Left lung (tissue), 10 donors: ENCODE measurements around the gene DIP2A. TPM values are rescaled to one million over a fixed set of nuclear protein-coding genes. Genes with fewer than 3 reads are reported as not detected.

Experiments
- ATAC-seq: fragments of 200-7000 bp; cut with Tn5 transposase; one replicate; pipeline ENCODE4 v1.9.1; 2020; ENCODE audit warnings: moderate library complexity
- DNase-seq, 4 donors: peaks; one replicate each; pipeline ENCODE4 v3.0.0-alpha.2; 2013 to 2020
- H3K27ac ChIP-seq, 2 donors: fragments of 200-600 bp; sonication (generic) in 1 of 2; one replicate each; pipeline versions ENCODE4 v1.5.0 to v1.8.0; 2020 to 2021
- H3K27me3 ChIP-seq, 2 donors: fragments of 200-600 bp; sonication (generic) in 1 of 2; one replicate each; pipeline versions ENCODE4 v1.5.0 to v1.8.0; 2020 to 2021
- H3K36me3 ChIP-seq, 2 donors: fragments of 200-600 bp; sonication (generic) in 1 of 2; one replicate each; pipeline versions ENCODE4 v1.5.0 to v1.8.0; 2020 to 2021
- H3K4me1 ChIP-seq, 2 donors: fragments of 200-600 bp; one replicate each; pipeline ENCODE4 v1.8.0; 2021
- H3K4me3 ChIP-seq, 2 donors: fragments of 200-600 bp; sonication (generic) in 1 of 2; one replicate each; pipeline versions ENCODE4 v1.5.0 to v1.8.0; 2020 to 2021; ENCODE audit warnings: mild to moderate bottlenecking in 1 of 2
- H3K9me3 ChIP-seq, 2 donors: fragments of 200-600 bp; sonication (generic) in 1 of 2; one replicate each; pipeline versions ENCODE4 v1.5.0 to v1.8.0; 2020 to 2021
- intact Hi-C, 2 donors: fragments of 100-400 bp; cut with DNase I; formaldehyde crosslinking; loops; one replicate each; pipeline versions ENCODE4 v1.11.2 to v1.14.2; 2022
- polyA plus RNA-seq, 6 donors: library from polyadenylated mRNA; unstranded; fragments of 120-200 nt; gene quantifications; one replicate each; pipeline ENCODE4 v1.2.1, GENCODE V29; 2013; ENCODE audit not compliant: insufficient read length in 6 of 6
- total RNA-seq, 2 donors: library from RNA; stranded (reverse); fragmentation: NEBNext Ultra II Directional; extraction: Animal tissue kit (Norgen Biotek cat#: 25700); gene quantifications; one replicate each; pipeline ENCODE4 v1.2.1, GENCODE V29; 2021
- TF ChIP-seq, protein P1 (sequence below), 2 donors: fragments of 200-600 bp; sonication (generic) in 1 of 2; IDR thresholded peaks; one replicate each; pipeline versions ENCODE4 v1.5.0 to v1.8.0; 2021; ENCODE audit warnings: antibody characterized with exemption in 2 of 2
- donor health status: DM: no; HTN: yes; CAD: no.
- donor health status: DM: no; HTN: no; CAD: no.

DIP2A gene
- total and polyA plus RNA-seq, 8 donors, result 31.5 to 75.3 (median 62.6) TPM

DNA sequence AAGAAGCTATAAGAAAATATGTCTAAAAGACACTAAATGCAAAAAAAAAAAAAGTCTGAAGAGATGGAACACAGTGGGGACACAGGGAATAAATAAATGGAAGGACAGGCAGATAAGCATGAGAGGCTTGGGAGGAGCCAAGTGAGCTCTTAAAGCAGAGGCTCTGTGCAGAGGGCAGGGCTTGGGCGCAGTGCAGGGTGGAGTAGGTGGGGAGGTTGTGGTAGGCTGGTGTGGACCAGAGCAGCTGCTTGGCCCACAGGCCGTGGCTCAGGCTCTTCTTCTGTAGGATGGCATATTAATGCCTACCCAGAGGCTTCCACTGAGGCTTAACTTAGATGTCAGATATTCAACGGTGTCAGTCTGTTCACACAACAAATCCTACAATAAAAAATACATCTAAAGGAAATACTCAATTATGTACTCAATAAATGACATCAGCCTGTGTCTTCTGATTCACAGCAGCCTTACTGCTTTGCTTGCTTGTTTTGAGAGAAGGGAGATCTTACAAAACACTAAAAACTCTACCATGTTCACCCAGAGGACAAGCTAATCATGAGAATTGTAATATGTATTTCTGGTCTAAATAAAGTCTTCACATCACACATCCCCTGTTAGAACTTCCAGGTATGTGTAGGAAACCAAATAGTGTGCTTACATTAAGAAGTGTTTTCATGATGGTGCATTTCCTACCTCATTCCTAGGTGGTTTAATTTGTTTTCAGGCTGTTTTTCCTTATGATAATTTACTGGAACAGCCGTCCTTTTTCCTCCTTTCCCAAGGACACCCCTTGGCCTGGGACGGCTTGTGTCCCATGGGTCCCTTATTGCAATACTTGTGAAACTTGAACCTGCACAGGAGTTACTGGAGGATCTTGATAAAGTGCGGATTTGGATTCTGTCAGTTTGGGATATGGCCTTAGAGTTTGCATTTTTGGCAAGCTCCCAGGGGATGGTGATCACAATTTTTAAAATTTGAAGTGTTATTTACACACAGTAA is 24.9 kb downstream of the DIP2A start:
- peak; percentile 64 for ATAC-seq
- peaks cover 0 to 14% of the 10 kb centered on the region in 2 donors for H3K36me3 ChIP-seq
- H3K27me3 ChIP-seq, result no peaks in the 10 kb centered on the region
- TF ChIP-seq, protein P1, sequence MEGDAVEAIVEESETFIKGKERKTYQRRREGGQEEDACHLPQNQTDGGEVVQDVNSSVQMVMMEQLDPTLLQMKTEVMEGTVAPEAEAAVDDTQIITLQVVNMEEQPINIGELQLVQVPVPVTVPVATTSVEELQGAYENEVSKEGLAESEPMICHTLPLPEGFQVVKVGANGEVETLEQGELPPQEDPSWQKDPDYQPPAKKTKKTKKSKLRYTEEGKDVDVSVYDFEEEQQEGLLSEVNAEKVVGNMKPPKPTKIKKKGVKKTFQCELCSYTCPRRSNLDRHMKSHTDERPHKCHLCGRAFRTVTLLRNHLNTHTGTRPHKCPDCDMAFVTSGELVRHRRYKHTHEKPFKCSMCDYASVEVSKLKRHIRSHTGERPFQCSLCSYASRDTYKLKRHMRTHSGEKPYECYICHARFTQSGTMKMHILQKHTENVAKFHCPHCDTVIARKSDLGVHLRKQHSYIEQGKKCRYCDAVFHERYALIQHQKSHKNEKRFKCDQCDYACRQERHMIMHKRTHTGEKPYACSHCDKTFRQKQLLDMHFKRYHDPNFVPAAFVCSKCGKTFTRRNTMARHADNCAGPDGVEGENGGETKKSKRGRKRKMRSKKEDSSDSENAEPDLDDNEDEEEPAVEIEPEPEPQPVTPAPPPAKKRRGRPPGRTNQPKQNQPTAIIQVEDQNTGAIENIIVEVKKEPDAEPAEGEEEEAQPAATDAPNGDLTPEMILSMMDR (IDR thresholded peaks at IDR 0.05), result no peak
- intact Hi-C loops, result no loop called here
- no peak overlapping the region for H3K4me3 ChIP-seq
- no peaks in the 10 kb centered on the region for H3K9me3 ChIP-seq
- H3K27ac ChIP-seq, result no peak overlapping the region
- no peak for DNase-seq
- H3K4me1 ChIP-seq, result peaks cover 0 to 7% of the 10 kb centered on the region in 2 donors

DNA sequence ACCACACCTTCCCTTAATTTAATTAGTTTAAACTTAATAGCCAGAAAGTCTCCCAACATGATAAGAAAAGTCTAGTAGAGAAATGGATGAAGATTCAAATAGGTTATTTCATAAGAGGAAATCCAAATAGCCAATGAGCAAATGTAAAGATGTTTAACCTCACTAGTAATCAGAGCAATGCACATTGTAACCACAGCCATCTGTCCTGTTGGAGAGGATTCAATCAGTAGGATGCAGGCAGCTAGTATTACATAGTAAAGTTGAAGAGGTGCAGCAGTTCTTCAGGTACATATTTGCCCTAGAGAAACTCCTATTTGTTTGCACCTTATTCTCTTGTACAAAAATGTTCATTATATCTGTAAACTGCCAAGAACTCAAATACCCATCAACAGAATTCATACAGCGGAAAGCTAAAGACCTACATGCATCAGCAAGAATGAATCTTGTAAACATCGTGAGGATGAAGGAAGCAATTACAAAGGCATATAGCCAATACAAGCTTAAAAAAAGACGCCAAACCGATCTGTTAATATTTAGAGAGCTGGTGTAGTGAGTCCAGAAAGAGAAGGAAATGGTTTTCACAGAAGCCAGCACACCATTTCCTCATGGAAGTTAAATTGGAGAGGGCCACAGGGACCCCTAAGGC is 27.9 kb downstream of the DIP2A start:
- Histone ChIP-seq H3K9me3 (no peaks in the 10 kb centered on the region), H3K36me3 (peaks cover 0 to 33% of the 10 kb centered on the region in 2 donors), H3K4me1 (peaks cover 0 to under 1% of the 10 kb centered on the region in 2 donors), H3K27me3 (no peaks in the 10 kb centered on the region), H3K4me3 (no peak overlapping the region), H3K27ac (no peak overlapping the region)
- peak in 2 of 4 donors; percentile 10 to 25 for DNase-seq
- no peak for ATAC-seq
- TF ChIP-seq, protein P1 (IDR thresholded peaks at IDR 0.05), result no peak
- intact Hi-C loops, result no loop called here

DNA sequence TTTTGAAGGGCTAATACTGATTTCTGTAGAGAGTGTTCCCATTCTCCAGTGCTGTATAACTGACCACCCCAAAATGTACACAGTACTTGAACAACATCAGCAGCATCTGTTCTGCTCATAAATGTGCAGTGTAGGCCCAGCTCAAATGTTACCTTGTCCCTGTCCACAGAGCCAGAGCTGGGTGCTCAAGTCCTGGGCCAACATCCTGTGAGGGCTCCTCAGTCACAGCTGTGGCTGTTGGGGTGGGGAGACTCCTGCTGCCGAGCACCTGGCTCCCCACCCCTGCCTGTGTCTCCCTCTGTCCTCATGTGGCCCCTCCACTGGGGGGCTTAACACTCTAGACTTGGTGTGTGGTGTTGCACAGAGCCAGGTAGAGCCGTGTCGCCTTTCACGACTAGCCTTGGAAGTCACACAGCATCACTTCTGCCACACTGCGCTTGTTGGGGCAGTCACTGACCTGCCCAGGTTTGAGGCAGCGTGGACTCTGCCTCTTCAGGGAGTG is 30.5 kb downstream of the DIP2A start:
- Histone ChIP-seq H3K27me3 (no peaks in the 10 kb centered on the region), H3K4me3 (no peak overlapping the region), H3K27ac (no peak overlapping the region), H3K4me1 (no peaks in the 10 kb centered on the region), H3K36me3 (peaks cover 0 to 47% of the 10 kb centered on the region in 2 donors), H3K9me3 (no peaks in the 10 kb centered on the region)
- intact Hi-C loops, result no loop called here
- ATAC-seq (no peak), DNase-seq (no peak)
- TF ChIP-seq, protein P1 (IDR thresholded peaks at IDR 0.05), result no peak

DNA sequence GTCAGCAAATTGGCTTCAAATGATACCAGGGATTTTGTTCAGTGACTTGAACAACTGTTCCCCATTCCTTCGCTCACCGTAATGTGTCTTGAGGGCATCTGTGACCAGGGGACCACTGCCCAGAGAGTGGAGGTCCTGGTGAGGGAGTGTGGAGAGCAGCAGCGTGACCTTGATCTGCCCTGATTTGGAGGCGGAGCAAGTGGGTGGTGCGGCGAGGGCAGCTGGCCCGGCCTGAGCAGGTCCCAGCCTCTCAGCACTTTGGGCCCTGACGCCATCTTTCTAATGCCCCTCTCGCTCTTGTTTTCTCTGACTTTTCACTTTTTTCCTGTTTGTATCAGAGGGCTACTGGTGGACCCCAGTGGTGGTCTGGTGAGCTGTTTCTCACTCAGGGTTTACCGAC is 31.1 kb downstream of the DIP2A start:
- intact Hi-C loops, result no loop called here
- ATAC-seq, result no peak
- DNase-seq, result no peak
- Histone ChIP-seq H3K27ac (no peak overlapping the region), H3K4me1 (no peaks in the 10 kb centered on the region), H3K27me3 (no peaks in the 10 kb centered on the region), H3K4me3 (no peak overlapping the region), H3K9me3 (no peaks in the 10 kb centered on the region), H3K36me3 (peaks cover 0 to 50% of the 10 kb centered on the region in 2 donors)
- TF ChIP-seq, protein P1 (IDR thresholded peaks at IDR 0.05), result no peak

DNA sequence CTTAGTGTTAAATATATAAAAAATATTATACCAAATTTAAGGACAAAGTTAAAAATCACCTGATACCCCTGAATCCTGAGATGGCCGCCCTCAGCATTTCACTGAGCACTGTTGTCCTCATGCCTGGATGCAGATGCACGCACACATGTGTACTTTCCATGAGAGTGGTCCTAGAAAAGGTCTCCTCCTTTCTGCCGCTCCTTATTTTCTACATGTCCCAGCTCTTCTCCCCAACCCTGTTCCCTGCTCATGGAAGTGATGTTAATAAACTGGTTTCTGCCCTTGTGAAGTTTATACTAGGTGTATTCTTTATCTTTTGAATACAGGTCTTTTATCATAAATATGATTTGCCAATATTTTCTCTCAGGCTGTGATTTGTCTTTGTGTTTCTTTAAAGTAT is 32.9 kb downstream of the DIP2A start:
- no peak for DNase-seq
- no peak for ATAC-seq
- Histone ChIP-seq H3K36me3 (peaks cover 0 to 59% of the 10 kb centered on the region in 2 donors), H3K9me3 (no peaks in the 10 kb centered on the region), H3K4me1 (no peaks in the 10 kb centered on the region), H3K4me3 (no peak overlapping the region), H3K27ac (no peak overlapping the region), H3K27me3 (no peaks in the 10 kb centered on the region)
- TF ChIP-seq, protein P1 (IDR thresholded peaks at IDR 0.05), result no peak
- intact Hi-C loops, result no loop called here
